ENCODE data around the gene PDIA5.

GRCh38 chr3:123027292-123028232 lies 39.3 kb upstream of the PDIA5 start, which contains the start of gene SEMA5B:
- TF ChIP-seq ZNF274 (IDR thresholded peaks at IDR 0.05; ENCODE audit: low read depth, low read length), result no peak
- TF ChIP-seq SUZ12 (IDR thresholded peaks at IDR 0.05; ENCODE audit: extremely low read depth, insufficient read depth, insufficient read length), result no peak
